Left renal pelvis (tissue), 4 donors: Measurements from ENCODE around the gene REPIN1. TPM values are rescaled to one million over a fixed set of nuclear protein-coding genes. Genes with fewer than 3 reads are reported as not detected.

Source experiments
- DNase-seq, 4 donors: peaks; one replicate each; pipeline ENCODE4 v3.0.0-alpha.2; 2013; ENCODE audit warnings: low read depth in 4 of 4, low spot score in 3 of 4
- polyA plus RNA-seq, 4 donors: library from polyadenylated mRNA; unstranded; fragments of 120-200 nt; gene quantifications; one replicate each; pipeline ENCODE4 v1.2.1, GENCODE V29; 2013; ENCODE audit not compliant: insufficient read length in 4 of 4

Gene REPIN1
- polyA plus RNA-seq, 4 donors = 51.4 to 112 (median 83.8) TPM

GRCh38 chr7:150404805-150405583 lies 36.4 kb downstream of the REPIN1 start:
- DNase-seq = peak; percentile 72 to 80 (median 76)

DNA sequence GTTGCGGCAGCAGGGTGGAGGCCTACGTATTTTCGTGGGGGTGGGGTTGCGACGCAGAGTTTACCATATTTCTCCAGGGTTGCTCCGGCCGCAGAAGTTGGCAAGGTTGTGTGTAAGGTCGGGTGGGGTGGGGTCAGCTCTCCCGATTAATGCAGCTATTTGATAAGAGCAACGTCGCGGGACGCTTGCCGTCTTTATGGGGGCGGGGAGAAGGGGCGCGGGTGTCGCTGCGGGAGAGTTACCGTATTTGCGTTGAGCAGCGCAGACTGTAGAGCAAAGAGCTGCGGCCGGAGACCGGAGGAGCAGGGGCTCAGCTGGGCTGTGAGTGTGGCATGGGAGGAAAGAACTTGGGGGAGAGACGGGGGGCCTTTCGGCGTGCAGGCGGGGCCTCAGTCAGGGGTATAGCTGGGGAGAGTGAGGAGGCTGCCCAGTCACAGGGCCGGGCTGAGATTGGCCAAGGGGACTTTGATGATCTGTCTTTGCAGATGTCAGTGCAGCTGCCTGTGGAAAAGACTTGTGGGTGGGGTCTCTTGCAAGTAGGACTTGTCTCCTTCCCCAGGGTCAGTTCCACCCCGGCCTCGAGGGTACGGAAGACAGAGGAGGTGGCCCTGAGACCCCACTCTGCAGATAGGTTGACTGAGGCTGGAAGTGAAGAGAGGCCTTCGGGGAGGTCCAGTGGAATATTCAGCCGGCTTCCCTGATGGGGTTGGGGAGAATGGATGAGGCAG lies 37.1 kb downstream of the REPIN1 start:
- no peak for DNase-seq

- DNase-seq = no peak
Measured at GRCh38 chr7:150406312-150406566, 37.6 kb downstream of the REPIN1 start.

DNA sequence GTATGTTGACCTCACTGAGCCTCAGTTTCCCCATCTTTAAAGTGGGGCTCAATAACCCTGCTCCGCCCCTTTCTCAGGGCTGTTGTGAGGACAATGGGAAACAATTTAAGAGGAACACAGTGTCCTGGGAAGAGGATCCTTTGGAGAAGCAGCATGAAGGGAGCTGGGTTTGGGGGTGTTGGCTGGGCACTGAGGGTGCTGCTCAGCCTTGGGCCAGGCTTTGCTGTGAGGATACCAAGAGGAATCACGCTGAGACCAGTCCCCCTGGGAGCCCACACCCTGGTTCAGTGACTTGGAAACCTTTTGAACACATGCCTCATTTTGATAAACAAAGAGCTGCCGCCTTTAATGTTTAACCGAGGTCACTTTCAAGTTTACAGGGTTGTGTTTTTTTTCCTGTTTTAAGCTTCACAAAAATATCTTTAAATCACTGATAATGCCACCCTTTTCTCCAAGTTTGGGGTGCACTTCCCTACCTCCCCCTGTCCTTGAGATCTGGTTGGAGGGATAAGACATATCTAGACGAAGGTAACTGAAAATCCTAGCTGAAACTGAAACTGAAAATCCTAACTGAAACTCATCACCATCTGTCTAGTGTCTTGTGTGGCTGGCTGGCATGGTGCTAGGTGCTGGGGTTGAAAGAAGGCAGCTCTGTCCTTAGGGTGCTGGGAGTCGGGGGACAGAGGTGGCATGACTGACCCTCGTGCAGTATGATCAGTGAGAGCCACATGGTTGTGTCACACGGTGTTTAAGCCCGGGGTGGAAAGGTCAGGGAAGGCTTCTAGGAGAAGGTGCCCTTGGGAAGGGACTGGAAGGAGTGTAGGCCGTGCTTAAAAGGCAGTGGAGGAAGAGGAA lies 38.2 kb downstream of the REPIN1 start:
- peak in 1 of 4 donors; percentile 58 for DNase-seq

DNA sequence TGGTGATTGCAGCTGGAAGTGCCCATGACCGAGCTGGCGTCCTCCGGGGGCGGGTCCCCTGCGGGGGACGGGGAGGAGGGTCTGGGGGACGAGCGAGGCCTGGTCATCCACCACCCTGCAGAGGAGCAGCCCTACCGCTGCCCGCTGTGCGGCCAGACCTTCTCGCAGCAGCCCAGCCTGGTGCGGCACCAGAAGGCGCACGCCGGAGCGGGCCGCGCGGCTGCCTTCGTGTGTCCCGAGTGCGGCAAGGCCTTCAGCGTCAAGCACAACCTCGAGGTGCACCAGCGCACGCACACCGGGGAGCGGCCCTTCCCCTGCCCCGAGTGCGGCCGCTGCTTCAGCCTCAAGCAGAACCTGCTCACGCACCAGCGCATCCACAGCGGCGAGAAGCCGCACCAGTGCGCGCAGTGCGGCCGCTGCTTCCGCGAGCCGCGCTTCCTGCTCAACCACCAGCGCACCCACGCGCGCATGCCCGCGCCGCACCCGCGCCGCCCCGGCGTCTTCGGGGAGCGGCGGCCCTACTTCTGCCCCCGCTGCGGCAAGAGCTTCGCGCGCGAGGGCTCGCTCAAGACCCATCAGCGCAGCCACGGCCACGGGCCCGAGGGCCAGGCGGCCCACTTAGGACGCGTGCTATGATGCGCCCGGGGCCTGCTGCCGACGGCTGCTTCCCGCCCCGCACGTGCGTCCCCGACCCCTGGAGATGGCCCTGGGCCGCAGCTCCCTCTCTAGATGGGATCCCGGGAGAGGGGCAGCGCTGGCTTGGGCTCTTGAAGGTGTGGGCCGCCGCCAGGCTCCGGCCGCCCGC lies 39.2 kb downstream of the REPIN1 start:
- DNase-seq = no peak

DNA sequence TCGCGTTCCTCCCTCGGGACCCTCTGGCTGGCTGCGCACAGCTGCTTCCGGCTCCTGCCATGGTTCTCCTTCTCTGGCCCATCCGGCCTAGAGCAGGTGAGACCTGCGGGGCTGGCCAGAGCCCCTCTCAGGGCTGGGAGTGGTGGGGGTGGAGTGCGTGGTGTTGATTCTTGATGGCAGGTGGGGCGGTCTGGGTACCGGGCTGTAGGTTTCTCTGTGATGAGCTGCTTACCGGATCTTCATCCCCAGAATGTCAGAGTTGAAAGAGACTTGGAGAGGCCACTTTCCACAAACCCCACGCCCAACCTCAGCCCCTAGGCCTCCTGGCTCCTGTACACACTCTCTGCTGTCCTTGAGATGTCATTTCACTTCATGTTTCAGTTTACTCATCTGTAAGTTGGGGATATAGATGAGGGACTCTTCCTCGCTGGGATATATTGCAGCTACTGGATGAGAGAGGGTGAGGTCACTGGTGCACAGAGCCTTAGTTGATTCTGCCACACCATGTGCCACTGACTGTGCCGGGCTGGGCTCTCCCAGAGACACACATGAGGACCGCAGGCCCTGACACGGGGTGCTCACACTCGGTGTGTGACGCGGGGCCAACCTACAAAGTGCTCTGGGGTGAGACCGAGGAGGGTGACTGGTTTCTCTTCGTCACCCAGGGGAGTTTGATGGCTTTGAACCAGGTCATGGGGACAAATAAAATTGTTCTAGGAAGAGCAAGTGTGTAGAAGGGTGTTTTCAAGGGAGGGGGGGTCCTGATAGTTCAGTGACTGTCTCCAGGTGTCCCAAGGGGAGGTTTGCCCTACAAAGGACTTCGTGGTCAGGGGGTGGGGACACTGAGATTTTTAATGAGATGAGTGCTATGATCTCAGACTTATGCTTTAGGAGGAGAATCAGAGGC lies 40.0 kb downstream of the REPIN1 start:
- DNase-seq = no peak

DNA sequence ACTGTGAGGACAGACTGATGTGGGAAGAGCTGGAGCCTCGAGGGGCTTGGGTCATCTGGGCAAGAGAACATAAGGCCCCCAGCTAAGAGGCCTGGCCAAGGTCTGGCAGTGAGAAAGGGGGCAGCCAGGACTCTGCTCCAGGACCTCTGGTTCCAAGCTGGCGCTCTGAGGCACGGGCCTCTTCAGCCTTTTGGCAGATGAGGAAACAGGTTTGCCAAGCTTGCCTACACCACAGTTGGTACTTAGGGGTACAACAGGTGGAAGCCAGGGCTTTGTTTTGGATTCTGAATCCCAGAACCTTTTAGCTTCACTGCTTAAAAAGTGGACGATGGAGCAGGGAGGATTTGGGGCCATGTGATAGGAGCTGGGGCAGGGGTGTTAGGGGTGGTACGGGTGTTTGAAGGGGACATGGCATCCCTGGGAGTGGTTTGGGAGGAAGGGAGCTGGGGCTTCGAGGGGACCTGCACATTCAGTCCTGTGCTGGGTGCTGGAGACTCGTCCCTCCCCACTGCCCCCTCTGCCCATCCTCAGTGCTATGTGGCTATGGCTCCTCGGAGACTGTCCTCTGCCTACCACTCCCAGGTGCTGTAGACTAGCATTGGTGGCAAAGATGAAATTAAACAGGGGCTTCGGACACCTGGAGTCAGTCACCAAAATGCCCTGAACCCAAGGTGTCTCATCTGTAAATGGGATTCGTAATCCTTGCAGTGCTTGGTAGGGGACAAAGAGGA lies 40.8 kb downstream of the REPIN1 start:
- no peak for DNase-seq

GRCh38 chr7:150410131-150410530 lies 41.5 kb downstream of the REPIN1 start:
- no peak for DNase-seq

GRCh38 chr7:150410680-150411346 lies 42.2 kb downstream of the REPIN1 start:
- DNase-seq = no peak

DNA sequence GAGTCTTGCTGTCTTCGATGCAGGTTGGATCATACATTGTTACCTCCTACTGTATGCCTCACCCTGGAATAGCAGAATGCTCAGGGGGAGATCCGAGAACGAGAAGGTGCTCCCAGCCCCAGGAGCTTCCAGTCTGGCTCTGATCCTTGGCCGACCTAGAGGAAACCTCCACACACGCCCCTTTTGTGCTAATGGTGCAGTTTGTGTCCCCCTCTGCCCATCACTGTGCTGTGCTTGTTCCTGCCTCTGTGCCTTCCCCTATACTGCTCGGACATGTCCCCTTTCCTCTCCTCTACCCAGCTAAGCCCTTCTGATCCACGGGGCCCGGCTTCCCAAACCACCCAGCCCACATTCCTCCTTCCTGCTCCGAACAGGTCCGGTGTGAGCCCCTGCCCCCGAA lies 43.0 kb downstream of the REPIN1 start:
- no peak for DNase-seq

DNA sequence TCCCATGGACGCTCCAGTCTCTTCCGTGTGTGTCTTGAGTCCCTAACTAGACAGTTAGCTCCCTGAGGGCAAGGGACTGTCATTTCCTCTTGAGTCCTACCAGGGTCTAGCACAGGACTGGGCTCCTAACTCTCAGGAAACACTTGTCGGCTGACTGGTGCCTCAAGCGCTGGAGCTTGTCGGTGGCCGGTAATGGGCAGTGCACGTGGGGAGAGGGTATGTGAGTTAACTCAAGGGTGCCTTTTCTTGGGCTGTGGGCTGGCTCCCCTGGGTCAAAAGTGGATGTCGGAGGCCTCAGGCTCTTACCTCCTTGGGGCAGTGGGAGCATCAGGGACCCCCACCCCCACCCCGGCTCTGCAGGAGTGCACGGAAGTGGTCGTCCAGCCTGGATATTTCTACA lies 43.4 kb downstream of the REPIN1 start:
- no peak for DNase-seq

DNA sequence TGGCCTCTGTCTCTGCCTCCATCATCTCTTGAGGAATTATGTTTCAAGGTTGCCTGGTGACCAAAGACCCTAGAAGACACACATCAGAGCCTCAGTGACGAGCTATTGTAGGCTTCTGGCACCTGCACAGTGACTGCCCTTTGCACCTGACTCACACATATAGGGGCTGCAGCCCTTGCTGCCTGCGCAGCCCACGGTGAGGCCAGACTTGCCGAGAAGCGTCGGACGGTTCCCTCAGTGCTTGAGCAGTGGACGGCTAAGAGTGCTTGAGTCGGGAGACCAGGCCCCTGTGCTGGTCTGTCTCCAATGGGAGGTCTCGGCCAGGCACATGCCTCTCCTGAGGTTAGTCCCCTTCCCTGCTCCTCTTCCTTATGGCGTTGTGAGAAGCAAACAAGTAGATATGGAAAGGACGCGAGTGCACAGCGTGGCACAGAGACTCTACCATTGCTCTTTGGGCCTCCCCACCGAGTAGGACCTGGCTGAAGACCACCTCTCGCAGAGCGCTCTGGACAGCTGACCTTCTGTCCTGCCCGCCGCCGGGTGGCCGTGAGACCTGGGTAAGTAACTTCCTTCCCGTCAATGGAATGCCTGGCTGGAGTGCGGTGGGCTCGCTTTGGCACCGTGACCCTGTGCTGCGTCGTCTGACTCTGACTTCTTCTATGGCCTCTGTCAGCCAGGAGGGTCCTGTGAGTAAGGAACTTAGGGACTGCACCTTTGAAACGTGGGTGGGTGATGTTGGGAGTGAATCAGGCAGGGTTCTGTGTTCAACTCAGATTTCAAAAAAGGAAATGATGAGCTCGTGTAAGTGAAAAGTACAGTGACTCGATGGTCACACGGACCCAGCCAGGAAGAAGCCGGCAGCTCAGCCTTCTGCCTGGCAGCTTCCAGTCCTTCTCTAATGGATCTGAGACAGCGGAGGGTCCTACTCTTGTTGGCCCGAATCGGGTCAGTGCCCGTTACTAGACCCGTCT lies 44.2 kb downstream of the REPIN1 start:
- no peak for DNase-seq

DNA sequence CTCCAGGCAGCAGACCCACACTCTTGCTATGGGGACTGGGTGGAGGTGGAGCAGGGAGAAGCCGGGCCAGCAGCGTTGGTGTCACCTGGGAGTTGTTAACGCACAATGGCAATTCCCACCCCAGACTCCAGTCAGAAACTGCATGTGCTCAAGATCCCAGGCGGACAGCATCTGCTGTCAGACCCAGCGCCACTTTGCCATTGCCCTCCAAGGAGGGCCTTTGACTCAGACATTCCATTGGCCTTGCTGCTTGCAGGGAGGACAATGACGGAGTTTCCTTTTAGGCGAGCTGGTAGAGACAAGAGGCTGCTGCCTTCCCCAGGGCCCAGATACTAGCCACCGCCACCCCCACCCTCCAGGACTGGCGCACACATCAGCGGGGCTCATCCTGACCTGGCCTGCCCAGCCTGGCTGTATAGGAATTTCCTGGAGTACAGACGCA lies 45.0 kb downstream of the REPIN1 start:
- no peak for DNase-seq

DNA sequence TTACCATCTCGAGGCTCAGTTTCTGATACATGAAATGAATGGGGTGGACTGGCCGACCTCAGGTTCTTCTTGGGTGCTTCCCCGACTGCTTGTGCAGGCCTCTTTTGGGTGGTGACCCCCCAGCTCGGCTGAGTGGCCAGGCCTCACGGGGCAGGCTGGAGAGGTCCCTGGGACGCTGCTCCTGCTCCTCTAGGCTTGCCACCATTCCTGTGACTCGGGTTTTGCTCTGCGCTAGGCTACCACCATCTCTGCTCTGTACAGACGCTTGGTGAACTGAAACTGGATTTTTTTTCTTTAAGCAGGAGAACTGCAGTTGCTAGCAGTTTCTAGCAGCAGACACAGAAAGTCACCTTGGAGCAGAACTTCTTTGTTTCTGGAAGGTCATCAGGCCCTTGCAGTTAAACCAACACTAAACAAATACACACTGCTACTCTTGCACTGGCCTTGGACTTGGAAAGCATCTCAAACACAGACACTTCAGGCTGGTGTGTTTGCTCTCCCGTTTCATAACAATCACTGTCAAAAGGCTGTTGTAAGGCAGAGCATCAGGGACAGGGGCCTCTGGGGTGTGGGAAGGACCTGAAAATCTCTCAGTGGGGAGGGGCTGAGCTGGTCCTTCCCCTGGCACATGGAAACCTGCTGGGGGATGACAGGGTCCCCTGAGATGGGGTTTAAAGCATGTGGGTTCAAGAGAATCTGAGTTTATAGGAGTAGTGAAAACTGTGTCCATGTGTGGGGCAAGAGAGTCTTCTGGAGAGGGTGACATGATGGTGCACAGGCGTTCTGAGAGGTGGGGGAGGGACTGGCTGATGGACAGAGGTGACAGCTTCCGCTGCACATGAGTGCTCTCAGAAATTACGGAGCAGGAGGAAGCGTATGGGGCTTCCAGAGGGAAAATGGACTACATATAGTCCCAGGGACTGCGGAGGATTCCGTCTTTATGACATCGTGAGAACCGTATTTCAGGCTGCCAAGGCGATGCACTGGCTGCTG lies 46.8 kb downstream of the REPIN1 start:
- DNase-seq = no peak

- DNase-seq = no peak
Measured at GRCh38 chr7:150417239-150417638, 48.6 kb downstream of the REPIN1 start.

- DNase-seq = no peak
Measured at GRCh38 chr7:150417863-150418262, 49.2 kb downstream of the REPIN1 start.
